Activated CD8-positive, alpha-beta memory T cell treated with anti-CD3 and anti-CD28 coated beads for 4 hours (primary cell): ENCODE measurements around the gene ACAD9.
"Not testable (repeated sequence)": the region's sequence is repeated elsewhere in the genome, so short reads cannot be mapped to it uniquely, and the experiment has no call there.

Experiments used
- DNase-seq, 2 donors: peaks; one replicate each; pipeline ENCODE4 v3.0.0-alpha.2; 2020; ENCODE audit warnings: low read depth in 2 of 2

Gene ACAD9

DNA sequence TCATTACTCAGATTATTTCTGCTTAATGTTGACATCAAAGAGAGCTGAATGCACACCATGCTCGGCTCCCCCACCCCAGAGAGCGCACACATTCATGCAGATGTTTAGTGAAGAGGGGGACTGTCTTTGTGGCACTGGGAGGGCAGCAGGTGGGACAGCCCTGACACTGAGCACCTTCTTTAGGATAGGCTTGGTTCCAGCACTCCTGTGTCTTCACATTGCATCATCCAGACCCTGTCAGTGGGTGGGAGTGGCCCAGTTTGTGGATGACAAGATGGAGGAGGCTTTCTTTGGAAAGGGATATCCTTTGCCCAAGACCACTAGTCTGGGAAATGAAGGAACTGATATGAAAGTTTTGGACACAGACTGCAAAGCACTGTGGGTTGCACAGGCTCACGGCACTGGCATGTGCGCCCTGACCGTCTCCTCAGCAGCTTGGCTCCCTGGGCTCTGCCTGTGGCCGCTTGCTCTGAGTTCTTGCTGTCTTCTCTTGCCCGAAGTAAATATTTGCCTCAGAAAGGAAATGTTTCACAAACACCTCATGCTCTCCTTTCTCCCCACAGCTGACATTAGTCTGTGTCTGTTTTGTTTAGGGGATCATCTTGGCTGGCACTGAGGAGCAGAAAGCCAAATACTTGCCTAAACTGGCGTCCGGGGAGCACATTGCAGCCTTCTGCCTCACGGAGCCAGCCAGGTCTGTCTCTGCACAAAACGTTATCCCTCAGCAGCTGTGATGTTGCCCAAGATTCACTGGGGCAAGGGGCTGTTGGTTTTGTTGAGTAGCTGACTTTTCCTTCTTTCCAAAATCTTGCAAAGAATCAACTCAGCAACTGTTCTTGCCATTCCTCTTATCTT lies 16.6 kb downstream of the ACAD9 start:
- no peak for DNase-seq

DNA sequence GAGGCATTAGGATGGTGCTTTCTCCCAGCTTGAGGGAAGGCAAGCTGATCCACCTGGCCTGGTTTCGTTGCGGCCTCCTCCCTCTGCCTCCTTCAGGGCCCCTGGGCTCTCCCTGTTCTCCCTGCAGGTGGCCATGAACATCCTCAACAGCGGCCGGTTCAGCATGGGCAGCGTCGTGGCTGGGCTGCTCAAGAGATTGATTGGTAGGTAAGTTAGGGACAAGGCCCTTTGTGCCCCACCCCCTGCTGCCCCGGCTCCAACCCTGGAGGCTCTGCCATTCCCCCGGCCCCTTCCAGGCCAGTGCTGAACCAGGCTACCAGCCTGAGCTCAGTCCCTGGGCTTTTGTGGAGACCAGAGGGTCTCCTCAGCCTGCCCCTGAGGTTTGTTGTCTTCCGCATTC lies 23.0 kb downstream of the ACAD9 start:
- DNase-seq: no peak

DNA sequence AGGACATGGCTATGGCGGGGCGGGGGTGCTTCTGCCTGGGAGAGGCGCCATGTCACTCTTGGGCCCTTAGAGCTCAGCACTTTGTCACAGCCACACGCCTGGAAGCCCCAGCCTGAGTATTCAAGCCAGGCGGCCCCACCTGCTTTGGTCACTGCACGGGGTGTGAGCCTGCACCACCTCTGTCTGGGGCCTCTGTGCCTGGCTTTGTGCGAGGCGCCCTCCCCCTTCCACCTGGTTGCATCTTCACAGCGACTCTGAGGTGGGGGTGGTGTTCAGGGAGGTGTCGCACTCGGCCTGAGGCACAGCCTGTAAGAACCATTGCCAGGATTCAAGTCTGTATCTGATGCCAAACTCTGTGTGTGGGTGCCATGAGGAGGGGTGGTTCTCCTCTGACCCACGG lies 24.1 kb downstream of the ACAD9 start:
- DNase-seq: no peak

GRCh38 chr3:128906031-128906803 lies 26.8 kb downstream of the ACAD9 start:
- no peak for DNase-seq

GRCh38 chr3:128906804-128907525 lies 27.5 kb downstream of the ACAD9 start:
- no peak for DNase-seq

DNA sequence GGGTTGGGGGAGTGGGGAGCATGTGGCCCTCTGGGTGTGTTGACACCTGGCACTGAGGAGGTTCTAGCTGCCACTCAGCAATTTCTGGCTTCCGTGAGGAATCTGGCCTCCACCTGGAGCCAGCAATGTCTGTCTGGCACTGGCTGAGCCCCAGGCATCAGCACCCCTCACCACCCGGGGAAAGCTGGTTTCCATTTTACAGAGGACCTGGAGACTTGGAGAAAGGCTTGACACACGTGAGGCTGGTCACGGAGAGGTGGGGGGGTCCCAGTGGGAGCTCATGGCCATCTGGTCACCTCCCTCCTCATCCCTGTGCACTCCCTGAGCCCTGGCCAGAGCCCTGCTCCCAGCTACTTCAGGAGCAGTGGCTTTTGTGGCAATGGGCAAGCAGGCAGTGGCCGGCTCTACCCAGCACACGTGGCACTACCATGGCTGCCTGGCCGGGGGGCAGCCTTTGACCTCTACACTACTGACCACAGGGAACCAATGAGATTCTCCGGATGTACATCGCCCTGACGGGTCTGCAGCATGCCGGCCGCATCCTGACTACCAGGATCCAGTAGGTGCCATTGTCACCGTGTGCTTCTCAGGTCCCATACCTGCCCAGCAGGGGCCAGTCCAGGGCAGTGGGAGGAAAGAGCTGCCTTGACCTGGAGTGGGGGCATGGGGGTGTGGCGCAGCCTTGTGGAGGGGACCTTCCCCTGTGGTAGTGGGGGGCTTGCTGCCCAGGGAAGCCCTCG lies 28.5 kb downstream of the ACAD9 start:
- DNase-seq: no peak

DNA sequence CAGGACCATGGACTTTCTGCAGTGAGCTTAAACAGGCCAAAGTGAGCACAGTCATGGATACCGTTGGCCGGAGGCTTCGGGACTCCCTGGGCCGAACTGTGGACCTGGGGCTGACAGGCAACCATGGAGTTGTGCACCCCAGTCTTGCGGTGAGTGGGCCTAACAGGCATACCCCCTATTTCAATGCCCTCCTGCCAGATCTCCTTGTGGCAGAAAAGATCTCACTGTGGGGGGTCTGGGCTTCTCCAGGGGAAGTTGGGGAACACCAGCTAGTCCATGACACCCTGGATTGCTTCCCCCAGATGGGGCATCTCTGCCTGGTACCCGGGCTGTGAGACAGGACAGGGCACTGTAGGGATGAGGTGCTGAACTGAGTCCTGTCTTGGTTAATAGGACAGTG lies 29.5 kb downstream of the ACAD9 start:
- no peak for DNase-seq

DNA sequence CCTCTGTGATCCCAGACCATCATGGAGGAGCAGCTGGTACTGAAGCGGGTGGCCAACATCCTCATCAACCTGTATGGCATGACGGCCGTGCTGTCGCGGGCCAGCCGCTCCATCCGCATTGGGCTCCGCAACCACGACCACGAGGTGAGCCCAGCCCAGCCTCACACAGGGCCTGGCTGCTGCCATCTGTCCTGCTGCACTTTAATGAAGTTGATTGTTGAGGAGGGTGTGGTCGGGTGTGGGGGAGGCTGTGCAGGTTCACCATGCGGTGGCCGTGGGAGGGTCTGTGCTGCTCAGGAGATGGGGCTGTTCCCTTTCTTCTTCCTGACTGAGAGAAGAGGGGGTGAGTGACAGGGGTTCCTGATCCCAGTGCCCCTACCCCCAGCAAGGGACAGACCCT lies 30.6 kb downstream of the ACAD9 start:
- no peak for DNase-seq

- no peak for DNase-seq
Measured at GRCh38 chr3:128911911-128912310, 32.5 kb downstream of the ACAD9 start.

- DNase-seq: no peak
Measured at GRCh38 chr3:128914966-128915645, 35.7 kb downstream of the ACAD9 start.

DNA sequence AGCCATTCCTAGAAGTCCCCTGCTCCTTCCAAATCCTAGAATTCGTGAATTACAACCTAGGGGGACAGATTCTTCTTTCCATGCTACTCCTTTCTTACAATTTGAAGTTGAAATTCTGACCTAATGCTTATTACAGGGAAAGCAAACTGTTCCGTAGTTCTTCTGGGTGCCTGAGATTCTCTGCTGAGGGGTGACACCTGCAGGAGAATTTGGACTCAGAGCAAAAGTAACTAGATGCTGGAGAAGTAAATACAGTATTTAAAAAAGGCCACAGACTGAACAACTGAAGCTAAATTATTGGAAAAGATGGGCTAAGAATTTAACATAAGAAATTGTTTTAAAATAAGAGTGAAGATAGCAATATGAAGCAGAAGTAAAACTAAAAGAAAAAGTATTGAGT lies 37.9 kb downstream of the ACAD9 start:
- DNase-seq: no peak

DNA sequence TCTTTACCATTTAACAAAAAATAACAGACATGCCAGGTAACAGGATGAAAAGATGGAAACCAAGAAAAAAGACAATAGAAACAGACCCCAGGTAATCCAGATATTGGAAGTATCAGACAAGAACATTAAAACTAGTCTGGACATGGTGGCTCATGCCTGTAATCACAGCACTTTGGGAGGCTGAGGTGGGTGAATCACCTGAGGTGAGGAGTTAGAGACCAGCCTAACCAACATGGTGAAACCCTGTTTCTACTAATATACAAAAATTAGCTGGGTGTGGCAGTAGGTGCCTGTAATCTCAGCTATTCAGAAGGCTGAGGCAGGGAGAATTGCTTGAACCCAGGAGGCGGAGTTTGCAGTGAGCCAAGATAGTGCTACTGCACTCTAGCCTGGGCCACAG lies 40.6 kb downstream of the ACAD9 start:
- no peak for DNase-seq

GRCh38 chr3:128922804-128923459 lies 43.5 kb downstream of the ACAD9 start:
- peak; percentile 5 to 14 for DNase-seq

- DNase-seq: no peak
Measured at GRCh38 chr3:128923576-128923975, 44.2 kb downstream of the ACAD9 start.

DNA sequence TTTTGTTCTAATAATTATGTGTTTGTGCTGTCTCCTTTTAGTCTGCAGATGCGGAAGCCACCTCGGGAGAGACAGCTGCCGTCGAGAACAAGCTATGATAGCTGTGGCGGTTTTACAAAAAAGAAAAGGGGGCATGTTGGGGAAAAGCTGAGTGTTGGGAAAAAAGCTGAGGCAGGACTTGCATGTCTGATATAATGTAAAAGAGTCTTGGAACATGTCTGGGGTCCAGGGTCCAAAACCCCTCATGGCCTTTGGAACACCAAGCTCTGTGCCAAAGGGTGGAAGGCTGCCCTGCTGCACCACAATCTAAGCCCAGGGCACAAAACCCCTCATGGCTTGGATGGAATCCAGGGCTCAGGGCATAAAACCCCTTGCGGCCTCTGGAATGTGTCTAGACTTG lies 44.6 kb downstream of the ACAD9 start:
- DNase-seq: not testable (repeated sequence)

DNA sequence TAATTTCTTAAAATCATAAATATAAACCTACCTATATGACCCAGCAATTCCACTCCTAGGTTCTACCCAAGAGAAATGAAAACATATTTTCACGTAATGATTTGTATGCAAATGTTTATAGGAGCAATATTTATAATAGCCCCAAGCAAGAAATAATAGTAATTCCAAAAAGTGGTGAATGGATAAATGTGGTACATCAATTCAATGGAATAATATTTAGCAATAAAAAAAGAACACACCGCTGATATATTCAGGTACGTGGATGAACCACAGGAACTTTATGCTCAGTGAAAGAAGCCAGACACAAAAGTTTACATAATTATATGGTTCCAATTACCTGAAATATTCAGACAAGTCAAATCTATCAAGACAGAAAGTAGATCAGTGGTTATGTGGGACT lies 49.9 kb downstream of the ACAD9 start:
- no peak for DNase-seq

GRCh38 chr3:128931046-128931445 lies 51.6 kb downstream of the ACAD9 start:
- DNase-seq: no peak

DNA sequence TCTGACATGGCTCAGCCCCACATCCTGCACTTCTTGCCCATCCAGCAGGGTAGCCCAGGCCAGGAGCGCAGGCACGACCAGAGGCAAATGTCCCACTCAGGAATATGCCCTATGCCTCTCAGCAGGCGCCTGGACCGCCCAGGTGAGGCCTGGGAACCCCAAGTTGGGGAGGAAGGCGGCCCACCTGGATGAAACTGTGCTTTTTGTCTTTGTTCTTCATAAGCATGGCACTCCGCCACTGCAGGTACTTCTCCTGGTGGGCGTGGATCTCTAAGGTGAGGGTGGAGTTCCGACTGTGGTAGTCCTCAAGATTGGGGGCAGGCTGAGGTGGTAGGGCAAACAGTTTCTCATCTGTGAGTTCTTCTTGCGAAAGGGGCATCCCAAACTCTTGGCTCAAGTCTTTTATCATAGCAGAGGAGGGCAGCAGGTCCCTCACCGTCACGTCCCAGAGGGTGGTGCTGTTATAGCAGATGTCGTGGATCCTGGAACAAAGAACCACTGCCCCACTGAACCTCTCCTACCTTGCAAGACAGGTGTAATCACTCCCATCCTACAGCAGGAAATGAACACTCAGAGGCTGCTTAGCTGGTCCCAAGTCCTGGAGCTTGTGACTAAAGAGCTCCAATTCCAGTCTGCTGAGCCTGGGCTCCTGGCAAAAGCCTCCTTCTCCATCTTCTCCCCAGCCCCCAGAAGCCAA lies 53.2 kb downstream of the ACAD9 start:
- no peak for DNase-seq

DNA sequence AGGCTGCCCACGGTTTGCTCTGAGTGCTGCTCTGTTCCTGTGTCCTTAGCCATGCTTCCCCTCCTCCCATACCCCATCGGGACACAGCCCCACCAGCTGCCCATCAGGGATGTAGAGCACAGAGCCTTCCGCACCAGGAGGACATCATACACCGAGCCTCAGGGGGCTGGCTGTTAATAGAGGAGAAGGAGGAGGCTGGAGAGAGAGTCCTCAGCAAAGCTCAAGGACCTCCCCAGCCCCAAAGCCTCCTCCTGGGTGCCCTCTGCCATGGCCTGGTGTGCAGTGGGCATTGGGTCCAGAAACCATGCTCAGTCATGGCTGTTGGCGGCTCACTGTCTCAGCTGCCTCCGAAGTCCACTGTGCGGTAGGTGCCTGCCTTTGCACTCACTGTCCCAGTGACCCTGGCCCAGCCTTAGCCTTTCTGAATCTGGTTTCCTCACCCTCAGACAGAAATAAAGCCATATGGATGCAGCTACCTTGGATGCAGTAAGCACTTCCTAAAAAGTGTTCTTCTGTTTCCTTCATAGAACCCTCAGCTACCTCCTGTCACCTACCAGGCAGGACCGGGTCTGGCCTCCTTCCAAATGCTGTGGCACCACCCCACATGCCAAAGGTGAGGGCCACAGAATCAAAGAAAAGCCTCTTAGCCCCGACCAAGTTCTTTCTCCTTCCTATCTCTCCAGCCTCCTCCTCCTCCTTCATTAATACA lies 53.9 kb downstream of the ACAD9 start:
- no peak for DNase-seq

- no peak for DNase-seq
Measured at GRCh38 chr3:128933922-128934253, 54.5 kb downstream of the ACAD9 start.
